ENCODE measurements around the gene FMN1.

FMN1 gene

GRCh38 chr15:33131552-33132232, 62.8 kb downstream of the FMN1 start:
- H3K36me3 ChIP-seq (ENCODE audit: control insufficient read depth in 1 of 2, insufficient read depth in 2 of 2, low read length in 2 of 2) = no peaks in the 10 kb centered on the region
- peaks cover 0 to 3% of the 10 kb centered on the region in 2 donors for H3K27me3 ChIP-seq (ENCODE audit: control insufficient read depth in 1 of 2, insufficient read depth in 2 of 2, low read length in 2 of 2)
- no peak overlapping the region for H3K4me3 ChIP-seq (ENCODE audit: low read depth in 1 of 2, low read length in 2 of 2)
- no peaks in the 10 kb centered on the region for H3K9me3 ChIP-seq (ENCODE audit: control insufficient read depth in 1 of 2, low read length in 2 of 2)
- H3K27ac ChIP-seq (ENCODE audit: low read depth, low read length) = no peak overlapping the region
- peaks cover 12% of the 10 kb centered on the region in 2 donors for H3K4me1 ChIP-seq (ENCODE audit: control insufficient read depth in 1 of 2, insufficient read depth in 2 of 2, low read length in 2 of 2)
- no peak overlapping the region for H3K9ac ChIP-seq (ENCODE audit: low read depth in 1 of 2, low read length in 2 of 2)

- no peaks in the 10 kb centered on the region for H3K36me3 ChIP-seq (ENCODE audit: control insufficient read depth in 1 of 2, insufficient read depth in 2 of 2, low read length in 2 of 2)
- no peak overlapping the region for H3K4me3 ChIP-seq (ENCODE audit: low read depth in 1 of 2, low read length in 2 of 2)
- no peak overlapping the region for H3K27ac ChIP-seq (ENCODE audit: low read depth, low read length)
- H3K27me3 ChIP-seq (ENCODE audit: control insufficient read depth in 1 of 2, insufficient read depth in 2 of 2, low read length in 2 of 2) = no peaks in the 10 kb centered on the region
- H3K9me3 ChIP-seq (ENCODE audit: control insufficient read depth in 1 of 2, low read length in 2 of 2) = no peaks in the 10 kb centered on the region
- peaks cover 15 to 16% of the 10 kb centered on the region in 2 donors for H3K4me1 ChIP-seq (ENCODE audit: control insufficient read depth in 1 of 2, insufficient read depth in 2 of 2, low read length in 2 of 2)
- no peak overlapping the region for H3K9ac ChIP-seq (ENCODE audit: low read depth in 1 of 2, low read length in 2 of 2)
Observed at GRCh38 chr15:33126559-33127290, 67.8 kb downstream of the FMN1 start.

GRCh38 chr15:33125894-33126537, 68.5 kb downstream of the FMN1 start:
- no peak overlapping the region for H3K9ac ChIP-seq (ENCODE audit: low read depth in 1 of 2, low read length in 2 of 2)
- H3K9me3 ChIP-seq (ENCODE audit: control insufficient read depth in 1 of 2, low read length in 2 of 2) = no peaks in the 10 kb centered on the region
- no peaks in the 10 kb centered on the region for H3K27me3 ChIP-seq (ENCODE audit: control insufficient read depth in 1 of 2, insufficient read depth in 2 of 2, low read length in 2 of 2)
- no peak overlapping the region for H3K4me3 ChIP-seq (ENCODE audit: low read depth in 1 of 2, low read length in 2 of 2)
- no peak overlapping the region for H3K27ac ChIP-seq (ENCODE audit: low read depth, low read length)
- H3K4me1 ChIP-seq (ENCODE audit: control insufficient read depth in 1 of 2, insufficient read depth in 2 of 2, low read length in 2 of 2) = peaks cover 12 to 14% of the 10 kb centered on the region in 2 donors
- no peaks in the 10 kb centered on the region for H3K36me3 ChIP-seq (ENCODE audit: control insufficient read depth in 1 of 2, insufficient read depth in 2 of 2, low read length in 2 of 2)

GRCh38 chr15:33124811-33125210, 69.7 kb downstream of the FMN1 start:
- H3K9me3 ChIP-seq (ENCODE audit: control insufficient read depth in 1 of 2, low read length in 2 of 2) = no peaks in the 10 kb centered on the region
- H3K36me3 ChIP-seq (ENCODE audit: control insufficient read depth in 1 of 2, insufficient read depth in 2 of 2, low read length in 2 of 2) = no peaks in the 10 kb centered on the region
- H3K27me3 ChIP-seq (ENCODE audit: control insufficient read depth in 1 of 2, insufficient read depth in 2 of 2, low read length in 2 of 2) = no peaks in the 10 kb centered on the region
- H3K4me3 ChIP-seq (ENCODE audit: low read depth in 1 of 2, low read length in 2 of 2) = no peak overlapping the region
- H3K4me1 ChIP-seq (ENCODE audit: control insufficient read depth in 1 of 2, insufficient read depth in 2 of 2, low read length in 2 of 2) = peaks cover 12 to 14% of the 10 kb centered on the region in 2 donors
- H3K9ac ChIP-seq (ENCODE audit: low read depth in 1 of 2, low read length in 2 of 2) = no peak overlapping the region
- H3K27ac ChIP-seq (ENCODE audit: low read depth, low read length) = no peak overlapping the region

- H3K4me3 ChIP-seq (ENCODE audit: low read depth in 1 of 2, low read length in 2 of 2) = no peak overlapping the region
- H3K4me1 ChIP-seq (ENCODE audit: control insufficient read depth in 1 of 2, insufficient read depth in 2 of 2, low read length in 2 of 2) = peaks cover 13 to 14% of the 10 kb centered on the region in 2 donors
- H3K27me3 ChIP-seq (ENCODE audit: control insufficient read depth in 1 of 2, insufficient read depth in 2 of 2, low read length in 2 of 2) = no peaks in the 10 kb centered on the region
- H3K9ac ChIP-seq (ENCODE audit: low read depth in 1 of 2, low read length in 2 of 2) = no peak overlapping the region
- H3K36me3 ChIP-seq (ENCODE audit: control insufficient read depth in 1 of 2, insufficient read depth in 2 of 2, low read length in 2 of 2) = no peaks in the 10 kb centered on the region
- H3K27ac ChIP-seq (ENCODE audit: low read depth, low read length) = no peak overlapping the region
- no peaks in the 10 kb centered on the region for H3K9me3 ChIP-seq (ENCODE audit: control insufficient read depth in 1 of 2, low read length in 2 of 2)
Observed at GRCh38 chr15:33124279-33124678, 70.2 kb downstream of the FMN1 start.

- Histone ChIP-seq H3K9me3 (ENCODE audit: control insufficient read depth in 1 of 2, low read length in 2 of 2) (no peaks in the 10 kb centered on the region), H3K4me3 (ENCODE audit: low read depth in 1 of 2, low read length in 2 of 2) (no peak overlapping the region), H3K4me1 (ENCODE audit: control insufficient read depth in 1 of 2, insufficient read depth in 2 of 2, low read length in 2 of 2) (peaks cover 0 to 3% of the 10 kb centered on the region in 2 donors), H3K27me3 (ENCODE audit: control insufficient read depth in 1 of 2, insufficient read depth in 2 of 2, low read length in 2 of 2) (no peaks in the 10 kb centered on the region), H3K36me3 (ENCODE audit: control insufficient read depth in 1 of 2, insufficient read depth in 2 of 2, low read length in 2 of 2) (no peaks in the 10 kb centered on the region), H3K9ac (ENCODE audit: low read depth in 1 of 2, low read length in 2 of 2) (no peak overlapping the region), H3K27ac (ENCODE audit: low read depth, low read length) (no peak overlapping the region)
Observed at GRCh38 chr15:33119865-33120264, 74.6 kb downstream of the FMN1 start.

- Histone ChIP-seq H3K9ac (ENCODE audit: low read depth in 1 of 2, low read length in 2 of 2) (no peak overlapping the region), H3K4me1 (ENCODE audit: control insufficient read depth in 1 of 2, insufficient read depth in 2 of 2, low read length in 2 of 2) (peaks cover 0 to 3% of the 10 kb centered on the region in 2 donors), H3K4me3 (ENCODE audit: low read depth in 1 of 2, low read length in 2 of 2) (no peak overlapping the region), H3K27ac (ENCODE audit: low read depth, low read length) (no peak overlapping the region), H3K36me3 (ENCODE audit: control insufficient read depth in 1 of 2, insufficient read depth in 2 of 2, low read length in 2 of 2) (no peaks in the 10 kb centered on the region), H3K27me3 (ENCODE audit: control insufficient read depth in 1 of 2, insufficient read depth in 2 of 2, low read length in 2 of 2) (no peaks in the 10 kb centered on the region), H3K9me3 (ENCODE audit: control insufficient read depth in 1 of 2, low read length in 2 of 2) (no peaks in the 10 kb centered on the region)
Observed at GRCh38 chr15:33119273-33119672, 75.2 kb downstream of the FMN1 start.

GRCh38 chr15:33116198-33116597, 78.3 kb downstream of the FMN1 start:
- Histone ChIP-seq H3K4me3 (ENCODE audit: low read depth in 1 of 2, low read length in 2 of 2) (no peak overlapping the region), H3K27me3 (ENCODE audit: control insufficient read depth in 1 of 2, insufficient read depth in 2 of 2, low read length in 2 of 2) (no peaks in the 10 kb centered on the region), H3K27ac (ENCODE audit: low read depth, low read length) (no peak overlapping the region), H3K36me3 (ENCODE audit: control insufficient read depth in 1 of 2, insufficient read depth in 2 of 2, low read length in 2 of 2) (no peaks in the 10 kb centered on the region), H3K9ac (ENCODE audit: low read depth in 1 of 2, low read length in 2 of 2) (no peak overlapping the region), H3K9me3 (ENCODE audit: control insufficient read depth in 1 of 2, low read length in 2 of 2) (no peaks in the 10 kb centered on the region), H3K4me1 (ENCODE audit: control insufficient read depth in 1 of 2, insufficient read depth in 2 of 2, low read length in 2 of 2) (peaks cover 3% of the 10 kb centered on the region in 2 donors)

- Histone ChIP-seq H3K4me1 (ENCODE audit: control insufficient read depth in 1 of 2, insufficient read depth in 2 of 2, low read length in 2 of 2) (peaks cover 3% of the 10 kb centered on the region in 2 donors), H3K36me3 (ENCODE audit: control insufficient read depth in 1 of 2, insufficient read depth in 2 of 2, low read length in 2 of 2) (no peaks in the 10 kb centered on the region), H3K27me3 (ENCODE audit: control insufficient read depth in 1 of 2, insufficient read depth in 2 of 2, low read length in 2 of 2) (no peaks in the 10 kb centered on the region)
Observed at GRCh38 chr15:33115191-33115861, 79.2 kb downstream of the FMN1 start.

GRCh38 chr15:33114374-33114717, 80.2 kb downstream of the FMN1 start:
- H3K4me1 ChIP-seq (ENCODE audit: control insufficient read depth in 1 of 2, insufficient read depth in 2 of 2, low read length in 2 of 2) = peaks cover 3% of the 10 kb centered on the region in 2 donors

More at GRCh38 chr15:33115191-33115861, 79.2 kb downstream of the FMN1 start:
- no peak overlapping the region for H3K4me3 ChIP-seq (ENCODE audit: low read depth in 1 of 2, low read length in 2 of 2)
- H3K27ac ChIP-seq (ENCODE audit: low read depth, low read length) = no peak overlapping the region
- H3K9ac ChIP-seq (ENCODE audit: low read depth in 1 of 2, low read length in 2 of 2) = no peak overlapping the region
- H3K9me3 ChIP-seq (ENCODE audit: control insufficient read depth in 1 of 2, low read length in 2 of 2) = no peaks in the 10 kb centered on the region

More at GRCh38 chr15:33114374-33114717, 80.2 kb downstream of the FMN1 start:
- Histone ChIP-seq H3K27me3 (ENCODE audit: control insufficient read depth in 1 of 2, insufficient read depth in 2 of 2, low read length in 2 of 2) (no peaks in the 10 kb centered on the region), H3K4me3 (ENCODE audit: low read depth in 1 of 2, low read length in 2 of 2) (no peak overlapping the region), H3K9ac (ENCODE audit: low read depth in 1 of 2, low read length in 2 of 2) (no peak overlapping the region), H3K27ac (ENCODE audit: low read depth, low read length) (no peak overlapping the region), H3K9me3 (ENCODE audit: control insufficient read depth in 1 of 2, low read length in 2 of 2) (no peaks in the 10 kb centered on the region), H3K36me3 (ENCODE audit: control insufficient read depth in 1 of 2, insufficient read depth in 2 of 2, low read length in 2 of 2) (no peaks in the 10 kb centered on the region)

Data from duodenal mucosa (tissue), 2 donors.